22Rv1 (cell line): ENCODE results near the gene RAD51D.

Experiments
- H3K27ac ChIP-seq: fragments of 450-650 bp; 2 replicates; pipeline ENCODE4 v1.5.1; 2017
- ZFX ChIP-seq: fragments of 450-650 bp; IDR thresholded peaks from 2 replicates; pipeline ENCODE4 v1.6.1; 2017; ENCODE audit warnings: antibody characterized with exemption, borderline replicate concordance
- TF ChIP-seq, protein P1 (sequence below): fragments of 450-650 bp; IDR thresholded peaks from 2 replicates; pipeline ENCODE4 v1.5.1; 2017; ENCODE audit warnings: mild to moderate bottlenecking

RAD51D gene

DNA sequence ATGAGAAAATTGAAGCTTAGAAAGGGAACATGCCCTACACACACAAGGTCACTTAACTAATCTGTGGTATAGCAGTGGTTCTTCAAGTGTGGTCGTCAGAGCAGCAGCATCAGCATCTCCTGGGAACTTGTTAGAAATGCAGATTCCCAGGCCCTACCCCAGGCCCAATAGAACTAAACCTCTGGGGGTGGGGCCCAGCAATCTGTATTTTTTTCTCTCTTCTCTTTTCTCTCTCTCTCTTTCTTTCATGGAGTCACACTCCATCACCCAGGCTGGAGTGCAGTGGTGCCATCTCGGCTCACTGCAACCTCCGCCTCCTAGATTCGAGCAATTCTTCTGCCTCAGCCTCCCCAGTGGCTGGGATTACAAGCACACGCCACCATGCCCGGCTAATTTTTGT lies 18.6 kb upstream of the RAD51D start:
- no peak for TF ChIP-seq ZFX
- TF ChIP-seq, protein P1, sequence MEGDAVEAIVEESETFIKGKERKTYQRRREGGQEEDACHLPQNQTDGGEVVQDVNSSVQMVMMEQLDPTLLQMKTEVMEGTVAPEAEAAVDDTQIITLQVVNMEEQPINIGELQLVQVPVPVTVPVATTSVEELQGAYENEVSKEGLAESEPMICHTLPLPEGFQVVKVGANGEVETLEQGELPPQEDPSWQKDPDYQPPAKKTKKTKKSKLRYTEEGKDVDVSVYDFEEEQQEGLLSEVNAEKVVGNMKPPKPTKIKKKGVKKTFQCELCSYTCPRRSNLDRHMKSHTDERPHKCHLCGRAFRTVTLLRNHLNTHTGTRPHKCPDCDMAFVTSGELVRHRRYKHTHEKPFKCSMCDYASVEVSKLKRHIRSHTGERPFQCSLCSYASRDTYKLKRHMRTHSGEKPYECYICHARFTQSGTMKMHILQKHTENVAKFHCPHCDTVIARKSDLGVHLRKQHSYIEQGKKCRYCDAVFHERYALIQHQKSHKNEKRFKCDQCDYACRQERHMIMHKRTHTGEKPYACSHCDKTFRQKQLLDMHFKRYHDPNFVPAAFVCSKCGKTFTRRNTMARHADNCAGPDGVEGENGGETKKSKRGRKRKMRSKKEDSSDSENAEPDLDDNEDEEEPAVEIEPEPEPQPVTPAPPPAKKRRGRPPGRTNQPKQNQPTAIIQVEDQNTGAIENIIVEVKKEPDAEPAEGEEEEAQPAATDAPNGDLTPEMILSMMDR = no peak
- H3K27ac ChIP-seq = no peak overlapping the region

DNA sequence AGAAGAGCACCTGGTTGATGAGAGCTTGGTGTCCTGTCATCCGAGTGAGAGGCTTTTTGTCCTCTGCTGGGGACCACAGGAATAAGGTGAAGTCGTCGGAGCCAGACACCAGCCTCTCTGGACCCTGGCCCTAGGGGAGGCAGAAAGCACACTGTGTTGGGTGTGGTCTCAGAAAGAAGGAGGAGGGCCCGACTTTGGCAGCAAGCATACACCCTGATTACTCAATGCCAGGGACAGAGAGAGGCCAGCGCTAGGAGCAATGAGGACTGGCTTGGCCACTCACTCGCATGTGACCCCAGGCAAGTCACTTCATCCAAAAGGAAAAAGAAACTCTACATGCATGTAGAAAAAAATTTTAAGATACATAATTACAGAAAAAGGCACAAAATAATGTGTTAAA lies 15.7 kb upstream of the RAD51D start:
- H3K27ac ChIP-seq = no peak overlapping the region
- TF ChIP-seq ZFX = no peak
- TF ChIP-seq, protein P1 = no peak

DNA sequence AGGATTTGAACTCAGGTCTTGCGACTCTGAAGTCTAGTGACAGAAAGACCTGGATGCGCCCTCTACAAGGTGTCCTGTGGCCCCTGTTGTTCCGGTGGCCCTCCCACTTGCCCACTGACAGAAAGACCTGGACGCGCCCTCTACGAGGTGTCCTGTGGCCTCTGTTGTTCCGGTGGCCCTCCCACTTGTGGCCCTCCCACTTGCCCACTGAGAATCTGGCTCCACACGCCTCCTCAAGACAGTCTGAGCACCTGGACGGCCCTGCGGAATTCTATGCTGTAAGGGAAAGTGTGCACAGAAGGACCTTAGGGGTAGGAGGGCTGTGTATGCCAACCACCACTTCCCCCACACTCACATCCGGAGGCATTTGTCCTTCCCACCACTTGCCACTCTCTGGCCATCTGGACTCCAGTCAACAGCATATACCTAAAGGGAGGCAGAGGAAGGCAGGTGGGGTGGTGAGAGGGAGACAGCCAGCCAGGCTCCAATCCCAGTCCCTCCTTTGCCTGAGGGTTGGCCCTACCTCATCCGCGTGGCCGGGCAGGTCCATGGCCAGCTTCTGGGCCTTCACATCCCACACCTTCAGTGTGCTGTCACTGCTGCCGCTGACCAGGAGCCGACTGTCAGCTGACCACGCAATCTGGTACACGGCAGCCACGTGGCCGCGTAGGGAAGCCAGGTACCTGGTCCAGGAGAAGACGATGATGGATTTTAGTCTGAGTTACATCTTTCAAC lies 13.3 kb upstream of the RAD51D start:
- TF ChIP-seq, protein P1 = no peak
- no peak for TF ChIP-seq ZFX
- H3K27ac ChIP-seq = no peak overlapping the region

DNA sequence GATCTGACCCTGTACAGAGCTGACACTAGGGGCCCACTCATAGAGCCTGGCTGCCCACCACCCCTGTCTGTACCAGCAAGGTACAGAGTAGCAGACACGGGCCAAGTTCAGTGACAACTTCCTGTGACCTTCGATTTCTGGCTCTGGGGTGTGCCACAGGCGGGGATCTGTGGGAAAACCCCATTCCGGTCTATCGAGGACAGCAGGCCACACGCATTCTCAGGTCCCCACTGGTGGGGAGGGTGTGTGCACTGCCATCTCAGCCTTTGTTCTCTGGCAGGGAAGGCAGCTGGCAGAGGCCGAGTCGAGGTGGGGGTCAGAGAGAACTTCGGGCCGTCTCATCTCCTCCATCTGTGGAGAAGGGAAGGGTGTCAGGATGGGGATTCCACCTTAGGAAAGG lies 12.4 kb upstream of the RAD51D start:
- TF ChIP-seq, protein P1 = no peak
- TF ChIP-seq ZFX = no peak
- no peak overlapping the region for H3K27ac ChIP-seq

DNA sequence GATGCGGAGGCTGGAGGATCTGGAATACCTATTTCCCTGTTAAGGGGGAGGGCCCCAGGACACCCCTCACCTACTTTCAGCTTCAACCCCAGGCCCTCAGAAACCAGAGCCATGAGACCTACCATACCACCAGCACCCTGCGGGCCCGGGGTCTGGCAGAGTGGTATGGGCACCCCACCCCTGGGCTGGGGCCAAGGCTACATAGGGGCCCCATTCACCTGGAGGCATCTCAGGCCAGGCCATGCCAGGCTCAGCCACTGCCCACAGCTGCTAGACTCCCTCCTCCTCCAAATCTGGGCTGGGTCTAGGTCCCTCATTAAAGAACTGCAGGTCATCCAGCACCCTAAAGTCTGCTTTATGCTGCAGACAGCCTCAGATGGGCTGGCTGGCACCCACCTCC lies 10.7 kb upstream of the RAD51D start:
- TF ChIP-seq ZFX = no peak
- TF ChIP-seq, protein P1 = no peak
- H3K27ac ChIP-seq = no peak overlapping the region

DNA sequence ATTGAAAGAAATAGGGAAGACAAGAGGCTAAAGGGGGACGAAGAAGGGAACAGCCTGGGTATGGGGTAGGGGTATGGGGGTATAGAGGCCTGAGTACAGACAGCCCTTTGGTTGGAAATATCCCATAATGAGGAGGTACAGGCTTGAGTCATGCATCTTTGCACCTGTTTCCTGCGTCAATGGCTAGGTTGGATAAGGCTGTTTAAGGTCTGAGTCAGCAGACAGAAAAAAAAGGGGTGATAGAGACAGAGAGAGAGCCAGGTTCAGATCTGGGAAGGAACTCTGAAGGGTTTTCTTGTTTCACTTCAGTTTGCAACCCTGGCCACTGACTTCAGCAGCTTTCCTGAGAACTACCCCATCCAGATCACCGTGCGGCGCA lies 10.3 kb upstream of the RAD51D start:
- no peak for TF ChIP-seq ZFX
- TF ChIP-seq, protein P1 = no peak
- H3K27ac ChIP-seq = no peak overlapping the region

DNA sequence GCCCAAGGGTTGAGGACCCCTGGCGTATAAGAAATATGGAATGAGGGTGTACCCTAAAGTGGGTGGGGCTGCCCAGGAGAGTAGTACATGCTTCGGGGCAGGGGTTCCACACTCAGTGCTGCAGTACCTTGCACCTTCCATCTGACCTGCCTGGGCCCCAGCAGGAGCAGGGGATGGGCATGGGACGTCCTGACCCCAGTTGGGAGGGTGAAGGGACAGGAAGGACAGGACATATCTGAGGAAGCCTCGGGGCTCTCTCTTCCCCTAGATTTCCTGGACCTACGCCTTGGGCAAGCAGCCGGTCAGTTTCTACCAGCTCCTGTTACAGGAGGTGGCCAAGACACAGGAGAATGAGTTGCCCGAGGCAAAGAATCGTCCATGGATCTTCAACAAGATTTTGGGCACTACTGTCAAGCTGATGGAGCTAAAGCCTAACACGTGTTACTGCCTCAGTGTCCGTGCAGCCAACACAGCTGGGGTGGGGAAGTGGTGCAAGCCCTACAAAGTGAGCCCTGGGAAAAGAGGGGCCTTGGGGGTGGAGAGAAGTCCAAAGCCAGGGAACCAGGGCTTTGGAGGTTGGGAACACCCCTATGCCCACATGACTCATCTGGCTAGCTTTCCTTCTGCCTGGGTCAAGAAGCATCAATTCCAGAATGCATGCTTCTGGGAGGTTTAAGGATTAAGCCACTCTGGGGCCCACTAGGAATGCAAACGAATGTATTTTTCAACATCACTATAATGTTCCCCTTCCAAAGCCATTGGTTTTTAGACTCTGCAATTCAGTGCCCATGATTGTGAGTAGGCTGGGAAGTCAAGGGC lies 9.7 kb upstream of the RAD51D start:
- H3K27ac ChIP-seq = no peak overlapping the region
- TF ChIP-seq, protein P1 = no peak
- no peak for TF ChIP-seq ZFX
